Kidney epithelial cell (primary cell): ENCODE results near the gene LSM6. TPM values are rescaled to one million over a fixed set of nuclear protein-coding genes. Genes with fewer than 3 reads are reported as not detected.

Experiments
- DNase-seq: peaks from one replicate; pipeline ENCODE4 v3.0.0-alpha.2; 2010; ENCODE audit warnings: low read depth
- H3K27me3 ChIP-seq: 2 replicates; pipeline ENCODE4 v1.6.0; 2011; ENCODE audit warnings: low read length; ENCODE audit not compliant: control insufficient read depth, insufficient read depth
- H3K36me3 ChIP-seq: 2 replicates; pipeline ENCODE4 v1.5.1; 2011; ENCODE audit warnings: low read length; ENCODE audit not compliant: control insufficient read depth, insufficient read depth
- H3K4me3 ChIP-seq: 2 replicates; pipeline ENCODE4 v1.5.1; 2011; ENCODE audit warnings: low read depth, mild to moderate bottlenecking, control low read depth, low read length
- CTCF ChIP-seq: IDR thresholded peaks from 2 replicates; pipeline ENCODE4 v1.5.1; 2011; ENCODE audit warnings: mild to moderate bottlenecking, moderate library complexity, low read length, control low read depth, inconsistent platforms; ENCODE audit not compliant: insufficient read depth, poor library complexity, severe bottlenecking
- total RNA-seq: library from RNA; depleted of rRNA; stranded (reverse); fragments of >200 nt; gene quantifications from 2 replicates; pipeline ENCODE4 v1.2.3, GENCODE V29; 2015

LSM6 gene
- total RNA-seq, 1 donor from 2014 or later: 35.8 TPM

- H3K36me3 ChIP-seq: no peaks in the 10 kb centered on the region
- no peak overlapping the region for H3K4me3 ChIP-seq
- TF ChIP-seq CTCF: no peak
- DNase-seq: no peak
- no peaks in the 10 kb centered on the region for H3K27me3 ChIP-seq
Measured at GRCh38 chr4:146159384-146160058, 16.0 kb upstream of the LSM6 start.

DNA sequence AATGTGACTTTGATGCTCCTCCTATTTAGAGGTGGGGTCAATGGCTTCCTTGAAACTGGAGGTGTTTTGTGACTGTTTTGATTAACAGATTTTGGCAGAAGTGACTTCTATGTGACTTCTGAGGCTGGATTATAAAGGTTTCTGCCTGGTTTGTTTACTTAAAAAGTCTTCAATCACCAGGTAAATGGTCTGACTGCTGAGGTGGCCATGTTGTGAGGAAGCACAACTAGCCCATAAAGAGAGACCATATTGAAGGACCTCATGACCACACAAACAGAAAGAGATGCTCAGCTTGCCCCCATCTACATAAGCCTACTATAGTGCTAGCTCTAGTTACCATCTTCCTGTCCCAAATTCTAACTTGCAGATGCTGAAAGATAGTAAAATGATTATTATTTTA, 14.3 kb upstream of the LSM6 start:
- DNase-seq: no peak
- H3K27me3 ChIP-seq: no peaks in the 10 kb centered on the region
- TF ChIP-seq CTCF: no peak
- H3K36me3 ChIP-seq: no peaks in the 10 kb centered on the region
- H3K4me3 ChIP-seq: no peak overlapping the region

GRCh38 chr4:146165221-146165620, 10.3 kb upstream of the LSM6 start:
- no peak for TF ChIP-seq CTCF
- Histone ChIP-seq H3K27me3 (no peaks in the 10 kb centered on the region), H3K36me3 (no peaks in the 10 kb centered on the region), H3K4me3 (no peak overlapping the region)
- no peak for DNase-seq

DNA sequence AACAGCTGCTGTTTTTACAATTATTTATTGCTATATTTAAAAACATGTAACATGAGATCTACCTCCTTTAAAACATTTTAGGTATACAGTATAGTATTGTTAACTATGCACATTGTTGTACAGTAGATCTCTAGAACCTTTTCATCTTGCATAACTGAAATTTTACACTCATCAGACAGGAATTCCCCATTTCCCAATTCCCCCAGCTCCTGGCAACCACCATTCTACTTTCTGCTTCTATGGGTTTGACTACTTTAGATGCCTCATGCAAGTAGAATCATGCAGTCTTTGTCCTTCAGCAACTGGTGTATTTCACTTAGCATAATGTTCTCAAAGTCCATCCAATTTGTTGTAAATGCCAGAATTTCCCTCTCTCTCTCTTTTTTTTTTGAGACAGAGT, 9.7 kb upstream of the LSM6 start:
- H3K27me3 ChIP-seq: no peaks in the 10 kb centered on the region
- DNase-seq: peak; percentile 42
- no peak overlapping the region for H3K4me3 ChIP-seq
- TF ChIP-seq CTCF: no peak
- no peaks in the 10 kb centered on the region for H3K36me3 ChIP-seq

- Histone ChIP-seq H3K4me3 (no peak overlapping the region), H3K36me3 (no peaks in the 10 kb centered on the region), H3K27me3 (no peaks in the 10 kb centered on the region)
- TF ChIP-seq CTCF: no peak
- DNase-seq: no peak
Measured at GRCh38 chr4:146170149-146170548, 5.4 kb upstream of the LSM6 start.

DNA sequence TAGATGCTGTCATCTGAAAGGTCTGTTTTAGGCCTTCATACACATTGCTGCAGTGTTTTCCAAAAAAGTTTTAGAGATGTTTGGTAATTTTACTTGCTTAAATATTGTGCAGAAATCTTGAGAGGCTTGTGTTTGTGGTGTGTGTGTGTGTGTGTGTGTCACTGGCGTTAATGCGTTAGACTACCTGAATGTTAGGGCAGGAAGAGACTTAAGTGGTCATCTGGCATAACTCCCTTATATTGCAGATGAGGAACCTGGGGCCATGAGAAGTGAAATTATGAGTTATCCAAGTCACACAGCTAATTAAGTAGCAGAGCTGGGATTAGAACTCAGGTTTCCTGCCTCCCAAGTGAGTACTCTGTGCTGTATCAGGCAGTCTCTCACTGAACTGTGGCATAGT, 1.4 kb downstream of the LSM6 start:
- Histone ChIP-seq H3K36me3 (no peaks in the 10 kb centered on the region), H3K4me3 (no peak overlapping the region), H3K27me3 (no peaks in the 10 kb centered on the region)
- no peak for TF ChIP-seq CTCF
- DNase-seq: no peak
